Fibroblast of gingiva (primary cell): ENCODE results near the gene NRG2.

ENCODE experiments used
- DNase-seq: peaks from one replicate; pipeline ENCODE4 v3.0.0-alpha.2; 2011; ENCODE audit warnings: low read depth

Gene NRG2

DNA sequence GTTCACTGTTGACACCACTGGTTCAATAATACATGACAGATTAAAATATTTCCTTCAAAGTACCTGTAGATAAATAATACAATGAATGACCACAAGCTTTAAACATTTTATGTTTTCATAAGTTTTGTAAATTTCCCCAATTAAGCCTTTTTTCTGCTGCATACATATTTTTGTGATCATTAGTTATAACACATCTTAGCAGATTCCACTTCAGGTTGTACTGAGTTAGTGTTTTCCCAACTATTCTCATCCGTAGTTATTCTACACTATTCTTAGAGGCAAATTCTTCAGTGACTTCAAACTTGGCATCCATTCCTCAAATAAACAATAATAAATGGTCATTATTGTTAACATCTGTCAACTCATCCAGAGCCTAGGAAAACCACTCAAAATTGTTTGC is 100.9 kb downstream of the NRG2 start:
- DNase-seq = no peak

GRCh38 chr5:139930406-139930805 is 112.7 kb downstream of the NRG2 start:
- DNase-seq = no peak

DNA sequence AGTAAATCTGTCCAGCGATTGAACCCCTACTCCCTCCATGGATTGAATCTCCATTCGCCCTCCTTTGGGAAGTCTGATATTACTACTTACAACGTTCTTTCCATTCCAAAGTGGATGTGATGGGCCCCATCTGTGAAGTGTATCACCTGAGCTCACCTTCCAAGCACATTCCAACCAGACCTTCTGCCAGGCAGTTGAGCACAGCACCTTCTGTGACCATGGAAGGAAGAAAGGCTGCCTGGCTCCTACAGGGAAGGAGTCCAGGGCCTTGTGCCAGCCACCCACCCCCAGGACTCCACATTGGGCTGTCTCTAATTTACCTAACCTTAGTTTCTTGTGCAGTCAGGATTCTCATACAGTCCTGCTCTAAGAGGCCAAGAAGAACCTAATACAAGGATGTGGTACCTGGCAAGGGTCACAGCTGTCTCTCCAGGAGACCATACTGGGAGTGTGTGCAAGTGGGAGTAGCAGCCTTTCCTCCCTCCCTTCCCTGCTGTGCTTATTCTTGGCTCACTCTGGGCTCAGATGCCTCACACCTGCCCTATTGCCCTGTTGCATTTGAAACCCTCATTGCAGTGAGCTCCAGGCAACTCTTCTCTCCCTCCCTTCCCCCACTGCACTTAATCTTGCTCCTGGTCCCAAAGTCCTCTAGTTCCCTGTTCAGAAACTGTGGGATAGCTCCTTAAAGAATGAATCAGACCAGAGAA is 116.1 kb downstream of the NRG2 start:
- no peak for DNase-seq

- no peak for DNase-seq
These were observed 117.2 kb downstream of the NRG2 start for GRCh38 chr5:139925650-139926640.

- no peak for DNase-seq
These were observed 117.9 kb downstream of the NRG2 start for GRCh38 chr5:139925216-139925562.

GRCh38 chr5:139924294-139925215 is 118.5 kb downstream of the NRG2 start:
- DNase-seq = no peak

DNA sequence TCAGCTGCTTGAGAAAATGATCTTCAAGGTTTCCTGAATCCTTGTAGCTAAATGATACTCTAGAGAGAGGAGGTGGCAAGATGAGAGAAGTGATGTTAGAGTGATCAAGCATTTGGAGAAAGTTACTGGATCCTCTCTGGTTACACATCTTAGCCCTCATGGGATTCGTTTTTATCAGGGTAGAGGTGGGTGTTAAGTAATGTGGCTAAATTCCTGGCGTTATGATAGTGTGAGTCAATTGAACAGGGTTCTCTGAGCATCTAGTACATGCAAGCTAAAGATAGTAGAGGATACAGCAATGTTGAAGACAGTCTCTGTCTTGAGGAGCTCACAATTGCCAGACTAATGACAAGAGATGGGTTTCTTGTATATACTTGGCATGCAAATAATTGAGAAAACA is 123.8 kb downstream of the NRG2 start:
- no peak for DNase-seq

DNA sequence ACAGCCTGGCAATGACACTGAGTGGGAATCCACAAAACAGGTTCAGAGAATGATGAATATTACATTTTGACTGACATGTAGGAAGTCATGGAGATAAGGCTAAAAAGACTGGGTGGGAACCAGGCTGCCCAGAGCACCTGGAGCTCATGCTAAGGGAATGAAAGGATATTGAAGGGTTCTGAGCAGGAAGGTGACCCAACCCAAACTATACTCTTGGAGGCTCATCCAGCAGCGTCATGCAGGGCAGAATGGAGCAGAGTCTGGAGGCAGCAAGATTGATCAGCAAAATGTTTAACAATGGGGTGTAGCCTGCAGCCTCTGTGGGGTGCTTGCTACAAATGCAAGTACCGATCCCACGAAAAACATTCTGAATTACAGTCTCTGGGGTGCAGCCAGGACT is 127.3 kb downstream of the NRG2 start:
- DNase-seq = no peak

GRCh38 chr5:139915266-139915665 is 127.8 kb downstream of the NRG2 start:
- DNase-seq = no peak

- no peak for DNase-seq
These were observed 128.8 kb downstream of the NRG2 start for GRCh38 chr5:139914218-139914807.

DNA sequence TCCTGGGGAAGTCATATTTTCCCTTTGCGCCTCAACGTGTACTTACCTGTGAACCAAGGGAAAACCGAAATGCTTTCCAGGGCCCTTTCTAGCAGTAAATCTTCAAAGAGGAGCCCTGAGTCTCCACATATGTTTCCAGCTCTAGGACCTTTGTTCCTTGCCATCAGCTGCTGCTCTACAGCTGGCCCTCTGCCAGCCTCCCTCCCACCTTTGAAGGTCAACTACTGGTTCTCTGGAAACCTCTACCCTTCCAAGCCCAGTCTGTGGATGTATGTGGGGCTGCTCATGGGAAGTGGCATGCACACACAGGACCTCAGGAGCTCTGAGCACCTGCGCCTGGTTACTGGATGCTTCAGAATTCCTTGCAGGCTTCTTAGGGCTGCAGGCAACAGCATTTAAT is 130.3 kb downstream of the NRG2 start:
- DNase-seq = no peak

DNA sequence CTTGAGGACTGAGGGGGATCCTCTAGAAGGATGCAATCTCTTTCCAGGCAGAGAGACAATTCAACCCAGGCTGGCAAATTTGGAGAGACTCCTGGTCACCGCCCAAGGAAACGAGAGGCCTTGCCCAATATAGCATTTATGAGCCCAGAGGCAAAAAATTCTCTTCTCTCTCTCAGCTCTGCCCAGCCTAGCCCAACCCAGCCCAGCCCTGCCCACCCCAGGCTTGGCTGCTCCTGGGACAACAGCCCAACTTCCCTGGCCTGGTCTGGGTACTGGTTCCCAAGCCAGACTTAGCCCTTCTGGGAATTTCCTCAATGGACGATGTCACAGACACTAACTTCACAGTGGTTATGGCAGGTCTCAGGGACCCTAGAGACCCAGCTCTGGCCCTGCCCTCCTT is 130.9 kb downstream of the NRG2 start:
- DNase-seq = no peak

DNA sequence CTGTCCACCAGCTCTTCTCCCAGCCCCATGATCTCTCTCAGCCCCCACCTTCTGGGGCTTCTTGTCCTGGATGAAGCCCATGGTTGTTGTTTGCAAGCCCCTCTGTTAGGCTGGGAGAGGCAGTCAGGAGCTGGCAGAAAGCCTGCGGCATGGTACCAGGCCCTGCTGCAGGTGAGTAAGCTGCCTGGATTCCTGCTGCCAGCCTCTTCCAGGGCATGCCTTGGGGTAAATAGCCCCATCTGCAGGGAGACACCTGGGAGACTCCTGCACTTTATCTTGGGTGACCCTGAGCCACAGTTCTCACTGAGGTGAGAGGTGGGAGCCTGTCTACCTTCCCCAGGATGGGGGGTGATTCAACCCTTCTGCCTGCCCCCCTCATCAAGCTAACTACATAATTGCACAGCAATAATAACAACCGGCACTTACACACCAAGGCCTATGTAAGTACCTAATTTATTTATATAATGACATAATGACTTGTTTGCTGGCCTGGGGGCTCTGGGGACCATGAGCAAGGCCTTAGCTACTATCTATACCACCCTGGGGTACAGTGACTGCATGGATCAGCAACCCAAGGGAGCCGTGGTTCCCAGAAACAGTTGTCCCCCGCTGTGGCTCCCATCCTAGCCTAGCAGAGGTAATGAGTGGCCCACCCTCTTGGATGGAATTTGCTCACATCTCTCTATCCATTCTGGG is 131.5 kb downstream of the NRG2 start:
- no peak for DNase-seq

DNA sequence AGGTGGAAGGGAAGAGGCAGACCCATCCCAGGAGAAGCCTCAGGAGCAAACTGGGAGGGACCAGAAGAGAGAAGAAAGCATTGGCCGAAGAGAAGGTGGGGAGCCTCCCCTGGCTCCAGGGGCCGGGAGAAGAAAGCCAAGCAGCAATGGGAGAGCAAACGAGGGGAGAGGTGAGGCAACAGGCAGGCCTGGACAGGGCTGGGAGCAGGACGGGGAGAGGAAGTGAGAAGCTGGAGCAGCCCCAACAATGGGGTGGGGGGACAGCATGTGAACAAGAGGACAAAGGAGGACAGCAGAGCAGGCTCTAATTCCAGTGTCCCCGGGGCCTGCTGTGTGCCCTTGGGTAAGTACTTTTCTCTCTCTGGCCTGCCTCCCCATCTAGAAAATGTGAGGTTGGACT is 132.2 kb downstream of the NRG2 start:
- DNase-seq = no peak

GRCh38 chr5:139910036-139910435 is 133.1 kb downstream of the NRG2 start:
- DNase-seq = no peak

- DNase-seq = peak; percentile 67
These were observed 134.3 kb downstream of the NRG2 start for GRCh38 chr5:139908749-139909148.

- DNase-seq = no peak
These were observed 136.4 kb downstream of the NRG2 start for GRCh38 chr5:139906661-139907060.

DNA sequence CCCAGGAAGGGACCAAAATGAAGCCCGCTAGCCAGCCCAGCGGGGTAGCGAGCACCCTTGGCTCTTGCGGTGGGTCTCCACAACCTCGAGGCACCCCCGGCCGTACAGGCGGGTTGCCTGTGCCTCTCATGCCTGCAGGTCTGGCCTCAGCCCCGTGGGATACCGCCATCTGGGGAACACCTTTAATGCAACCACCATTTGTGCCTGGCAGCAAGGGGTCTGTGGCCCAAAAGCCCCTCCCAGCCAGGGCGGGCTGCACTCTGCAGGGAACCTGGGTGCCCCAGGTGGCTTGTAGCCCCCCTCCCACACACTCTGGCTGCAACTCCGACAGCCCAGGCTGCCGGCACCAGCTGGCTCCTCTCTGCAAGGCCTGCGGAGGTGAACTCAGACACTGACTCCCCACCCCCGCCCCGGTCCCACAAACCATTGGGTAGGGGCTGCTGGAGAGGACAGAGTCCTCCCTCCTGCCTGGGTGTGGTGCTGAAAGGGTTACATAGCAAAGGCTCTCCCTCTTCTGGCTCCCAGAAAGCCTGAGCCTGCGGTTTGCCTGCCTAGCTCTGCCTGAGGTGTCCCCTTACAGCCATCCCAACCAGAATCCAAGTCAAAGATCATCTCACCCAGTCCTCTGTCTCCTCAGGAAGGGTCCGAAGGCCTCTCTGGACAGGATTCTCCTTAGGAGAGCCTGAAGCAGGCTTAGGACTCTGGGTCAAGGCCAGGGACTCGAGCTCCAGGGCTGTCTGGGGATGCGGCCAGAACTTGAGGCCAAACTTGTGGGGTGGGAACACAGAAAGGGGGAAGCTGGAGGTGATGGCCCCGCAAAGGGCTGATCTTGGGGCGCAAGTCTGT is 138.1 kb downstream of the NRG2 start:
- DNase-seq = no peak

DNA sequence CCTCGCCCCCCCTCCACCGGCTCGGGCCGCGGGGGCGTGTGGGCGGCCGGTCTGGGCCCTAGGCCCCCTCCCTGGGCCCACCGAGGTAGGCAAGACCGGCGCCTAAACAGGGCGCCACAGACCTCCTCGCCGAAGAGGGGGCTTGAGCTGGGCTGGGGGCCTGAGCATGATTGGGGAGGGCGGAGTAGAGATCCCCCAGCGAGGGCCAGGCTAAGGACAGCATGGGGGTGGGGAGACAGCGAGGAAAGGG is 138.6 kb downstream of the NRG2 start:
- DNase-seq = no peak

- DNase-seq = no peak
These were observed 139.1 kb downstream of the NRG2 start for GRCh38 chr5:139903795-139904565.
